GM23338 (cell line): ENCODE data around the gene OR4K1. TPM values are rescaled to one million over a fixed set of nuclear protein-coding genes. Genes with fewer than 3 reads are reported as not detected.

Experiments
- ATAC-seq: fragments of 200-7000 bp; cut with Tn5 transposase; 3 replicates; pipeline ENCODE4 v1.9.1; 2020
- DNase-seq: peaks from one replicate; pipeline ENCODE4 v3.0.0-alpha.2; 2015; ENCODE audit warnings: low spot score
- H2AFZ ChIP-seq: fragments of 200-600 bp; sonication (generic); 2 replicates; pipeline ENCODE4 v1.8.0; 2016; ENCODE audit warnings: antibody characterized with exemption, mild to moderate bottlenecking, moderate library complexity
- H3F3A ChIP-seq: fragments of 200-600 bp; sonication (generic); replicated peaks from 2 replicates; pipeline ENCODE4 v1.8.0; 2017; ENCODE audit warnings: antibody characterized with exemption, mixed run types, low read depth
- H3K27ac ChIP-seq: fragments of 200-600 bp; sonication (generic); 2 replicates; pipeline ENCODE4 v1.6.1; 2016; ENCODE audit warnings: low read depth
- H3K27me3 ChIP-seq: fragments of 200-600 bp; sonication (generic); 2 replicates; pipeline ENCODE4 v1.8.0; 2016; ENCODE audit warnings: mild to moderate bottlenecking, mixed run types, moderate library complexity; ENCODE audit not compliant: insufficient read depth
- H3K36me3 ChIP-seq: fragments of 200-600 bp; sonication (generic); 2 replicates; pipeline ENCODE4 v1.8.0; 2016; ENCODE audit warnings: mild to moderate bottlenecking; ENCODE audit not compliant: insufficient read depth
- H3K4me1 ChIP-seq: fragments of 200-600 bp; sonication (generic); 2 replicates; pipeline ENCODE4 v1.8.0; 2016; ENCODE audit warnings: mild to moderate bottlenecking, moderate library complexity; ENCODE audit not compliant: insufficient read depth
- H3K4me2 ChIP-seq: fragments of 200-600 bp; sonication (generic); 2 replicates; pipeline ENCODE4 v1.7.1; 2017; ENCODE audit warnings: mixed run types
- H3K4me3 ChIP-seq: fragments of 200-600 bp; sonication (generic); 2 replicates; pipeline ENCODE4 v1.6.1; 2016; ENCODE audit warnings: mixed run types
- H3K79me2 ChIP-seq: fragments of 200-600 bp; sonication (generic); replicated peaks from 2 replicates; pipeline ENCODE4 v1.8.0; 2017; ENCODE audit warnings: mild to moderate bottlenecking; ENCODE audit not compliant: insufficient read depth
- H3K9me2 ChIP-seq: fragments of 200-600 bp; sonication (generic); 2 replicates; pipeline ENCODE4 v1.8.0; 2017; ENCODE audit not compliant: insufficient read depth
- H4K20me1 ChIP-seq: fragments of 200-600 bp; sonication (generic); replicated peaks from 2 replicates; pipeline ENCODE4 v1.8.0; 2017; ENCODE audit warnings: mild to moderate bottlenecking; ENCODE audit not compliant: insufficient read depth
- H3K27ac Mint-ChIP-seq: 2 replicates; pipeline ENCODE4 v1.8.0; 2020; ENCODE audit warnings: inconsistent platforms, mild to moderate bottlenecking, moderate library complexity, mixed read lengths
- H3K27me3 Mint-ChIP-seq: 3 replicates; pipeline ENCODE4 v1.8.0; 2022; ENCODE audit warnings: low read depth, mild to moderate bottlenecking, moderate library complexity, mixed read lengths, inconsistent platforms; ENCODE audit not compliant: insufficient read depth, poor library complexity
- H3K36me3 Mint-ChIP-seq: 3 replicates; pipeline ENCODE4 v1.8.0; 2021; ENCODE audit warnings: low read depth, mild to moderate bottlenecking, inconsistent platforms, moderate library complexity, mixed read lengths
- H3K4me1 Mint-ChIP-seq: 3 replicates; pipeline ENCODE4 v1.8.0; 2020; ENCODE audit warnings: mild to moderate bottlenecking, inconsistent platforms, mixed read lengths
- H3K4me3 Mint-ChIP-seq: 3 replicates; pipeline ENCODE4 v1.8.0; 2021; ENCODE audit warnings: moderate library complexity, mild to moderate bottlenecking, inconsistent platforms, mixed read lengths
- H3K9me3 Mint-ChIP-seq: 3 replicates; pipeline ENCODE4 v1.8.0; 2020; ENCODE audit warnings: moderate library complexity, mild to moderate bottlenecking, inconsistent platforms, mixed read lengths
- CREB1 ChIP-seq: fragments of 250-450 bp; sonication (Bioruptor Pico); IDR thresholded peaks from 2 replicates; pipeline ENCODE4 v1.5.0; 2020; ENCODE audit warnings: low read depth, mild to moderate bottlenecking, moderate library complexity
- ETS1 ChIP-seq: IDR thresholded peaks from 2 replicates; pipeline ENCODE4 v1.6.1; 2016; ENCODE audit warnings: antibody characterized with exemption
- EZH2 ChIP-seq: fragments of 200-600 bp; sonication (generic); IDR thresholded peaks from one replicate; pipeline ENCODE4 v1.8.0; 2017; ENCODE audit warnings: antibody characterized with exemption, mild to moderate bottlenecking, low read depth; ENCODE audit not compliant: unreplicated experiment
- EZH2phosphoT487 ChIP-seq: fragments of 200-600 bp; sonication (generic); IDR thresholded peaks from one replicate; pipeline ENCODE4 v1.8.1; 2018; ENCODE audit warnings: antibody characterized with exemption; ENCODE audit not compliant: unreplicated experiment
- NANOG ChIP-seq: IDR thresholded peaks from 2 replicates; pipeline ENCODE4 v1.6.1; 2016; ENCODE audit warnings: antibody characterized with exemption, borderline replicate concordance
- POLR2AphosphoS5 ChIP-seq: IDR thresholded peaks from 2 replicates; pipeline ENCODE4 v1.6.1; 2016; ENCODE audit warnings: antibody characterized with exemption, low read depth
- REST ChIP-seq: IDR thresholded peaks from one replicate; pipeline ENCODE4 v1.6.1; 2018; ENCODE audit warnings: antibody characterized with exemption; ENCODE audit not compliant: unreplicated experiment
- STAT1 ChIP-seq: IDR thresholded peaks from one replicate; pipeline ENCODE4 v1.6.1; 2016; ENCODE audit warnings: antibody characterized with exemption; ENCODE audit not compliant: unreplicated experiment
- ZNF331 ChIP-seq: fragments of 250-450 bp; sonication (Bioruptor Pico); IDR thresholded peaks from 2 replicates; pipeline ENCODE4 v1.5.0; 2020; ENCODE audit warnings: low read depth, mild to moderate bottlenecking, moderate library complexity
- polyA plus RNA-seq: library from polyadenylated mRNA; unstranded; fragments of >200 nt; fragmentation: Nextera tagmentation; extraction: Ambion mirVana; gene quantifications from 2 replicates; pipeline ENCODE4 v1.2.1, GENCODE V29; 2016
- total RNA-seq: library from RNA; depleted of rRNA; stranded (reverse); fragments of >200 nt; shearing (Covaris generic); gene quantifications from 2 replicates; pipeline ENCODE4 v1.2.3, GENCODE V29; 2014
- TF ChIP-seq, protein P1 (sequence below), 2 experiments: fragments of 200-600 bp in 1 of 2; sonication (generic) in 1 of 2; conservative IDR thresholded peaks; 2 replicates each; pipeline versions ENCODE4 v1.5.1 to v1.6.1; 2016 to 2017; ENCODE audit warnings: antibody characterized with exemption in 2 of 2, low read depth in 2 of 2, mild to moderate bottlenecking in 2 of 2, moderate library complexity in 1 of 2
- TF ChIP-seq, protein P2 (sequence below): fragments of 250-450 bp; sonication (Bioruptor Pico); IDR thresholded peaks from 2 replicates; pipeline ENCODE4 v1.5.0; 2020; ENCODE audit warnings: mild to moderate bottlenecking, moderate library complexity

The OR4K1 gene
- total and polyA plus RNA-seq, 2 experiments from 2014 or later: not detected

GRCh38 chr14:19920021-19920657 lies 10.6 kb upstream of the OR4K1 start, which contains the start of gene OR4K5 (continued):
- TF ChIP-seq REST: no peak
- TF ChIP-seq EZH2: no peak
- TF ChIP-seq ETS1: no peak

- H3K79me2 ChIP-seq: no peaks in the 10 kb centered on the region
- no peak overlapping the region for H3K4me3 Mint-ChIP-seq
- no peak for ATAC-seq
- TF ChIP-seq NANOG: no peak
- no peak for TF ChIP-seq CREB1
- TF ChIP-seq, protein P1, sequence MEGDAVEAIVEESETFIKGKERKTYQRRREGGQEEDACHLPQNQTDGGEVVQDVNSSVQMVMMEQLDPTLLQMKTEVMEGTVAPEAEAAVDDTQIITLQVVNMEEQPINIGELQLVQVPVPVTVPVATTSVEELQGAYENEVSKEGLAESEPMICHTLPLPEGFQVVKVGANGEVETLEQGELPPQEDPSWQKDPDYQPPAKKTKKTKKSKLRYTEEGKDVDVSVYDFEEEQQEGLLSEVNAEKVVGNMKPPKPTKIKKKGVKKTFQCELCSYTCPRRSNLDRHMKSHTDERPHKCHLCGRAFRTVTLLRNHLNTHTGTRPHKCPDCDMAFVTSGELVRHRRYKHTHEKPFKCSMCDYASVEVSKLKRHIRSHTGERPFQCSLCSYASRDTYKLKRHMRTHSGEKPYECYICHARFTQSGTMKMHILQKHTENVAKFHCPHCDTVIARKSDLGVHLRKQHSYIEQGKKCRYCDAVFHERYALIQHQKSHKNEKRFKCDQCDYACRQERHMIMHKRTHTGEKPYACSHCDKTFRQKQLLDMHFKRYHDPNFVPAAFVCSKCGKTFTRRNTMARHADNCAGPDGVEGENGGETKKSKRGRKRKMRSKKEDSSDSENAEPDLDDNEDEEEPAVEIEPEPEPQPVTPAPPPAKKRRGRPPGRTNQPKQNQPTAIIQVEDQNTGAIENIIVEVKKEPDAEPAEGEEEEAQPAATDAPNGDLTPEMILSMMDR (conservative IDR thresholded peaks at IDR 0.05; ENCODE audit: low read depth in 2 of 2): no peak
- TF ChIP-seq, protein P2, sequence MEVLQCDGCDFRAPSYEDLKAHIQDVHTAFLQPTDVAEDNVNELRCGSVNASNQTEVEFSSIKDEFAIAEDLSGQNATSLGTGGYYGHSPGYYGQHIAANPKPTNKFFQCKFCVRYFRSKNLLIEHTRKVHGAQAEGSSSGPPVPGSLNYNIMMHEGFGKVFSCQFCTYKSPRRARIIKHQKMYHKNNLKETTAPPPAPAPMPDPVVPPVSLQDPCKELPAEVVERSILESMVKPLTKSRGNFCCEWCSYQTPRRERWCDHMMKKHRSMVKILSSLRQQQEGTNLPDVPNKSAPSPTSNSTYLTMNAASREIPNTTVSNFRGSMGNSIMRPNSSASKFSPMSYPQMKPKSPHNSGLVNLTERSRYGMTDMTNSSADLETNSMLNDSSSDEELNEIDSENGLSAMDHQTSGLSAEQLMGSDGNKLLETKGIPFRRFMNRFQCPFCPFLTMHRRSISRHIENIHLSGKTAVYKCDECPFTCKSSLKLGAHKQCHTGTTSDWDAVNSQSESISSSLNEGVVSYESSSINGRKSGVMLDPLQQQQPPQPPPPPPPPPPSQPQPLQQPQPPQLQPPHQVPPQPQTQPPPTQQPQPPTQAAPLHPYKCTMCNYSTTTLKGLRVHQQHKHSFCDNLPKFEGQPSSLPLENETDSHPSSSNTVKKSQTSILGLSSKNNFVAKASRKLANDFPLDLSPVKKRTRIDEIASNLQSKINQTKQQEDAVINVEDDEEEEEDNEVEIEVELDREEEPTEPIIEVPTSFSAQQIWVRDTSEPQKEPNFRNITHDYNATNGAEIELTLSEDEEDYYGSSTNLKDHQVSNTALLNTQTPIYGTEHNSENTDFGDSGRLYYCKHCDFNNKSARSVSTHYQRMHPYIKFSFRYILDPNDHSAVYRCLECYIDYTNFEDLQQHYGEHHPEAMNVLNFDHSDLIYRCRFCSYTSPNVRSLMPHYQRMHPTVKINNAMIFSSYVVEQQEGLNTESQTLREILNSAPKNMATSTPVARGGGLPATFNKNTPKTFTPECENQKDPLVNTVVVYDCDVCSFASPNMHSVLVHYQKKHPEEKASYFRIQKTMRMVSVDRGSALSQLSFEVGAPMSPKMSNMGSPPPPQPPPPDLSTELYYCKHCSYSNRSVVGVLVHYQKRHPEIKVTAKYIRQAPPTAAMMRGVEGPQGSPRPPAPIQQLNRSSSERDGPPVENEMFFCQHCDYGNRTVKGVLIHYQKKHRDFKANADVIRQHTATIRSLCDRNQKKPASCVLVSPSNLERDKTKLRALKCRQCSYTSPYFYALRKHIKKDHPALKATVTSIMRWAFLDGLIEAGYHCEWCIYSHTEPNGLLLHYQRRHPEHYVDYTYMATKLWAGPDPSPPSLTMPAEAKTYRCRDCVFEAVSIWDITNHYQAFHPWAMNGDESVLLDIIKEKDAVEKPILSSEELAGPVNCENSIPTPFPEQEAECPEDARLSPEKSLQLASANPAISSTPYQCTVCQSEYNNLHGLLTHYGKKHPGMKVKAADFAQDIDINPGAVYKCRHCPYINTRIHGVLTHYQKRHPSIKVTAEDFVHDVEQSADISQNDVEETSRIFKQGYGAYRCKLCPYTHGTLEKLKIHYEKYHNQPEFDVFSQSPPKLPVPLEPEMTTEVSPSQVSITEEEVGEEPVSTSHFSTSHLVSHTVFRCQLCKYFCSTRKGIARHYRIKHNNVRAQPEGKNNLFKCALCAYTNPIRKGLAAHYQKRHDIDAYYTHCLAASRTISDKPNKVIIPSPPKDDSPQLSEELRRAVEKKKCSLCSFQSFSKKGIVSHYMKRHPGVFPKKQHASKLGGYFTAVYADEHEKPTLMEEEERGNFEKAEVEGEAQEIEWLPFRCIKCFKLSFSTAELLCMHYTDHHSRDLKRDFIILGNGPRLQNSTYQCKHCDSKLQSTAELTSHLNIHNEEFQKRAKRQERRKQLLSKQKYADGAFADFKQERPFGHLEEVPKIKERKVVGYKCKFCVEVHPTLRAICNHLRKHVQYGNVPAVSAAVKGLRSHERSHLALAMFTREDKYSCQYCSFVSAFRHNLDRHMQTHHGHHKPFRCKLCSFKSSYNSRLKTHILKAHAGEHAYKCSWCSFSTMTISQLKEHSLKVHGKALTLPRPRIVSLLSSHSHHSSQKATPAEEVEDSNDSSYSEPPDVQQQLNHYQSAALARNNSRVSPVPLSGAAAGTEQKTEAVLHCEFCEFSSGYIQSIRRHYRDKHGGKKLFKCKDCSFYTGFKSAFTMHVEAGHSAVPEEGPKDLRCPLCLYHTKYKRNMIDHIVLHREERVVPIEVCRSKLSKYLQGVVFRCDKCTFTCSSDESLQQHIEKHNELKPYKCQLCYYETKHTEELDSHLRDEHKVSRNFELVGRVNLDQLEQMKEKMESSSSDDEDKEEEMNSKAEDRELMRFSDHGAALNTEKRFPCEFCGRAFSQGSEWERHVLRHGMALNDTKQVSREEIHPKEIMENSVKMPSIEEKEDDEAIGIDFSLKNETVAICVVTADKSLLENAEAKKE (CRISPR knock-in tag): no peak
- TF ChIP-seq EZH2phosphoT487: no peak
- TF ChIP-seq STAT1: no peak
- TF ChIP-seq ZNF331 (CRISPR knock-in tag): no peak
- no peak for TF ChIP-seq POLR2AphosphoS5
Observed at GRCh38 chr14:19941668-19942067, 11.0 kb downstream of the OR4K1 start.

More at GRCh38 chr14:19941668-19942067, 11.0 kb downstream of the OR4K1 start:
- Histone ChIP-seq H3K4me1 (no peaks in the 10 kb centered on the region), H3K27ac (no peak overlapping the region), H3K36me3 (peaks cover 18% of the 10 kb centered on the region), H2AFZ (no peak overlapping the region), H3K9me2 (no peaks in the 10 kb centered on the region), H3F3A (no peaks in the 10 kb centered on the region), H3K4me2 (no peak overlapping the region), H4K20me1 (no peaks in the 10 kb centered on the region), H3K27me3 (no peaks in the 10 kb centered on the region), H3K4me3 (no peak overlapping the region)
- no peak overlapping the region for H3K27ac Mint-ChIP-seq
- peaks cover 30% of the 10 kb centered on the region for H3K9me3 Mint-ChIP-seq
- peaks cover 13% of the 10 kb centered on the region for H3K36me3 Mint-ChIP-seq
- H3K27me3 Mint-ChIP-seq: peaks cover 1% of the 10 kb centered on the region
- DNase-seq: no peak
- no peaks in the 10 kb centered on the region for H3K4me1 Mint-ChIP-seq
